Endometrial microvascular endothelial cells (primary cell): Measurements from ENCODE around the gene NAA50. TPM values are rescaled to one million over a fixed set of nuclear protein-coding genes. Genes with fewer than 3 reads are reported as not detected.

ENCODE experiments used
- in situ Hi-C: cut with HindIII; loops from 2 replicates; pipeline ENCODE4 v1.10.0; 2017; ENCODE audit warnings: low sequenced_read_pairs, low pct_unique_long_range_greater_than_20kb; ENCODE audit errors: inconsistent ontology term
- total RNA-seq: library from RNA; depleted of rRNA; stranded (reverse); fragments of >200 nt; gene quantifications from one replicate; pipeline ENCODE4 v1.2.3, GENCODE V29; 2015; ENCODE audit errors: inconsistent ontology term

Gene NAA50
- total RNA-seq, 1 donor from 2014 or later: 143 TPM

- in situ Hi-C loops: no loop called here
These were observed 49.2 kb downstream of the NAA50 start for GRCh38 chr3:113696658-113697499.

- in situ Hi-C loops: no loop called here
These were observed 50.0 kb downstream of the NAA50 start, which contains the start of gene USF3 for GRCh38 chr3:113695786-113696645. Gene USF3, minus strand, starts transcription at chr3:113696642. Its CDS starts 21,764 bp downstream, at chr3:113674878.

GRCh38 chr3:113695431-113695785 is 50.6 kb downstream of the NAA50 start:
- in situ Hi-C loops: no loop called here

GRCh38 chr3:113690482-113690881 is 55.6 kb downstream of the NAA50 start:
- in situ Hi-C loops: no loop called here

GRCh38 chr3:113685956-113686721 is 59.9 kb downstream of the NAA50 start:
- in situ Hi-C loops: no loop called here

- in situ Hi-C loops: no loop called here
These were observed 60.9 kb downstream of the NAA50 start for GRCh38 chr3:113685124-113685523.

GRCh38 chr3:113684271-113684819 is 61.7 kb downstream of the NAA50 start:
- in situ Hi-C loops: no loop called here

- in situ Hi-C loops: no loop called here
These were observed 67.3 kb downstream of the NAA50 start for GRCh38 chr3:113678773-113679172.

GRCh38 chr3:113677737-113678136 is 68.3 kb downstream of the NAA50 start:
- in situ Hi-C loops: no loop called here

GRCh38 chr3:113676261-113676660 is 69.8 kb downstream of the NAA50 start:
- in situ Hi-C loops: no loop called here

- in situ Hi-C loops: no loop called here
These were observed 72.5 kb downstream of the NAA50 start for GRCh38 chr3:113673593-113673992.

GRCh38 chr3:113668015-113668414 is 78.0 kb downstream of the NAA50 start:
- in situ Hi-C loops: no loop called here

Other genes with a start within 250 kb of the NAA50 start
- gene SPICE1, start 231.1 kb downstream of the NAA50 start, total RNA-seq: 2.9 TPM
- gene SIDT1, start 213.7 kb downstream of the NAA50 start, total RNA-seq: not detected
- gene USF3, start 49.6 kb downstream of the NAA50 start, total RNA-seq: 7.6 TPM
- 66.5 TPM for gene ATP6V1A, start 786 bp upstream of the NAA50 start, total RNA-seq
- 5.2 TPM for gene GRAMD1C, start 92.5 kb upstream of the NAA50 start, total RNA-seq
- 3.1 TPM for gene ZDHHC23, start 201.8 kb upstream of the NAA50 start, total RNA-seq